Stimulated activated CD4-positive, alpha-beta T cell treated with anti-CD3 and anti-CD28 coated beads, Interleukin-15, amount 100 ng/mL, for 24 hours (primary cell): Measurements from ENCODE around the gene USP19.
A peak's percentile ranks its signal among the peaks of the same experiment; 100 is the strongest.

Experiments
- DNase-seq: peaks from one replicate; pipeline ENCODE4 v3.0.0-alpha.2; 2020

USP19 gene

GRCh38 chr3:49120438-49121131 is at the start of gene USP19:
USP19 (minus strand) TSS chr3:49120823; CDS start chr3:49119145, 1,678 bp downstream.
- peak; percentile 96 for DNase-seq

- no peak for DNase-seq
Observed at GRCh38 chr3:49166752-49167556, 46.3 kb upstream of the USP19 start.

DNA sequence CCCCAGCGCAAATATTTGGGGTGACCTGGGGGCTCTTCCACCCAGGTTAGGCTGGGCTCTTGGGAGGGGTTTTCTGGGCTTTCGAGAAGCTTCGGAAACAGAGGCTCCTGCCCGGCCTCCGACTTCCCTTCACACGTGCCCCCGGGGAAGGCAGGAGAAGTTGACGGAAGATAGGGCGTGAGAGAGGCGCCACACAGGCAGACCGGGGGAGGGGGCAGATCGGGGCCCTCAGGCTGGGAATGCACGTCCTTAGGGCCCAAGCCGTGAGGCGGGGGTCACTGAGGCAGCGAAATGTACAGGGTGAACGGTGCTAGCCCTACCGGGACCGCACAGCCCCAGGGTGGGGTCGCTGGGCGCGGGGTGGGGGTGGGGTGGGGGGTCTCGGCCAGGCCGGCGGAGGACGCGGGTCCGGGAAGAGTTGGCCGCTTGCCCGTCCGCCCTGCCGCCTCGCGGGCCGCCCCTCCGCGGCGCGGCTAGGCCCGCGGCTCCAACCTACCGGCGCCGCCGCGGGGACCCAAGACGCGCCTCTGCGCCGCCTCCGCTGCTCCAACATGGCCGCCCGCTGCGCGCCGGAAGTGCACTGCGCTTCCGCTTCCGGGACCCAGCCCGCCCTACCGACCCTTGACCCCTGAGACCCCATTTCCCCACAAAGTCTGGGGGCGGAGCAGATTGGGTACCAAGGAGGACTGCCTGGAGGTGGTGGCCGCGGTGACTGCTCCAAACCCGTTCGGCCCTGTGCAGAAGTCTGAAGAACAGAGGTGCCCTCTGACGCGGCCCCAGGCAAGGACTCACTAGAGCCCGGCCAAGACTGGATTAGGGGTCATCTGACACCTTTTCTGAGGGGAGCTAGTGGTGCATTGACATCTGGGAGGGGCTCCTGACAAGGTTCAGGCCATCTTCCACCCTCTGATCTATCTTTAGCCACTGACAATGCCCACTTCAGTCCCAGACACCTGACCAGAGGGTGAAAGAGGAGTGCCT is 45.4 kb upstream of the USP19 start, which contains the start of gene CCDC71:
TSS of gene CCDC71 (minus strand) at position 561 of the 981 bp plus-strand sequence. CDS start 2,123 bp downstream, outside the sequence.
- peak; percentile 85 for DNase-seq

DNA sequence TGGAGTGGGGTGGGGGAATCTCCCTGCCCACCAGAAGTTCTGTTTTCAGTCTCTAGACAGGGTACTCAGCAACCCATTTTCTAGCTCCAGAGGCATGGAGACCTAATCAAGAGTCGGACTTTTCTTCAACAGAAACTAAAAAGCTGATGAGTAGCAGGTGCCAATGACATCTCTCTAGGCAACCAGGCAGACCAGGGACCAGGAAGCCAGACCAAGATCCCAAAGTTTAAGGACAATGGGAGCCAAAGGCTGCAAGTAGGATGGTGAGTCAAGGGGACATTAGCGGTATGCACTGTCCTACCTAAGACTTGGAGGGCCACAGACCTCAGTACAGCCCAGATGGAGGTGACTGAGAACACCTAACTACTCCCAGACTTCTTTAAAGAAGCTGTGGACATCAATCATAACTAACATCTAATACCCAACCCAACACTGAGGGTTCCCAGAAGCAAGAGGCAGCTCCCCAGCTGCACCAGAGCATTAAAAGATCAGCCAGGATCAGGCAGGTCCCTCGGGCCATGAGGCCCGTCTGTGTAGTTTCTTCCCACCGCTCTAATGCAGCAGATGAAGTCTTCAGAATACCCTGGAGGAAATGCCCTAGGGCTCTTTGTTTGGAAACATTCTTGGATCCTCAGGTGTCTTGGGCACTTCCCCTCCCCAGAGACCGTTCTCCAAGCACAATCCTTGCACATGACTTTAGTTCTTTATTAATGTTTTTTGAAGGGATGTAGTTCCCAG is 44.5 kb upstream of the USP19 start:
- no peak for DNase-seq

DNA sequence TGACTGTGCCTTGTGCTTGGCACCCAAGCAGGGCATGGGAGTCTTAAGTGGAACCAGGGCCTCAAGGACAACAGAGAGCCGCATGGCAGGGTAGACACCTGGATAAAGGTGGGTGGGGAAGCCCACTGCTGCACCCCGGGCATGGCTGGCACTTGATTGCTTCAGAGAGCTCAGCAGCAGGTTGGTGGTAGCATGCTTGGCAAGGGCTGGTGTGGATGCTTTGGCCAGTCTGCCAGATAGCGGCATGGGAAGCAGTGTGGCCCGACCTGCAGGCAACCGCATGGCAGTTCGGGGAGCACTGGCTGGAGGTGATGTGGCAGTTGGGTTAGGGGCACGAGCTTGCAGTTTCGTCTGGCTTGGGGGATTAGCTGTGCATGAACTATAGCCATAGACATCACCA is 43.0 kb upstream of the USP19 start:
- no peak for DNase-seq

DNA sequence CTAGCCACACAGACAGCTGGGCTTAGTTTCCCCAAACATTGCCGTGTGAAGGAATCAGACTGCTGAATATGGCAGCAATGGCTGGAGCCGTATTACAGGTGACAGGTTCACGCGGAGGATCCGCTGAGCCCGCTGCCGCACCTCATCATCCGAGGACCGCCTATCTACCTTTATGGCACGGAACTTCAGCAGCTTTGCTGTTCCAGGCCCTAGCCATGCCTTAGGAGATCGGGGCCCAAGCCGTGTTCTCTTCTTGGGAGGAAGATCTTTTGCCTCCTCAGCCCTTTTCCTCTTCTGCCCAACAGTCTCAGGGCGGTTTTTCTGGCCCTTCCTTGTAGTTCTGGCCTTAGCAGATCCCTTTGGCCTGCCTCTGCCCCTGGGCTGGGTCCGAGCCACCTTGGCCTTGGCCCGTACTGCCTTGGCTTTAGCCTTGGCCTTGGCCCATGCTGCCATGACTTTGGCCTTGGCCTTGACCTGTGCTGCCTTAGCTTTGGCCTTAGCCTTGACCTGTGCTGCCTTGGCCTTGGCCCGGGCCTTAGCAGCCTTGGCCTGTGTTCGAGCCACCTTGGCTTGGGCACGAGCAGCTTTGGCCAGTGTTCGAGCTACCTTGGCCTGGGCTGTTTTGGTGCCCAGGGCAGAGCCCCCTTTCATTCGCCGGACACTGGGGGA is 42.3 kb upstream of the USP19 start:
- no peak for DNase-seq

DNA sequence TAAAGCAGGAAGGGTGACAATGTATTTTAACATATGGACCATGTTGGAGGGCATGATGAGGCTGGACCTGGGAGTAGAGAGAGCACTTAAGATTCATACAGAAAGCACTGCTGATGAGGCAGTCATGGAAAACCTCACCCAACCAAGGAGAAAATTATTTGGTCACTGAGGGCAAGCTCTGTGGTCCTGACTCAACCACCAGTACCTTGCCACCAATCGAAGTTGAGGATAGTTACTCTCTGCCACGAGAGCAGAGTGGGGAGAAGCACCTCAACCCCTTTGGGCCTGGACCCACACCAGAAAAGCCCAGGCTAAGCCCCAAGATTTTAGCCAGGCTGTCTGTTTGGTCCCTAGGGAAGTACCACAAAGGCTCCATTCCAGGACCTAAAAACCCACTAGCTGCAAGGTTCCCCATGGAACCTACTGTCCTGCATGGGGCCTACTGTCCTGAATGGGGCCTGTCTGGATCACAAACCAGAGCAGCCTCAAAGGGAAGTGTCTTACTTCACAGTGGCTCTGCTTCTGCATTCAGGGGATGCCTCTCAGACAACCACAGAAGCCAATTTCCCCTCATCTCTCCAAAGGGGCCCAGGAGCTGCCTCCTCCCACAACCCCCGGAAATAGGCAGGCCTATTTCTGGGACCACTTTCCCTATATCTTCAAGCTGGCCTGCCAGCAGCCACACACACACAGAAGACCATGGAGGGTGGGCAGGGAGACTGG is 41.3 kb upstream of the USP19 start:
- DNase-seq, result peak; percentile 22

DNA sequence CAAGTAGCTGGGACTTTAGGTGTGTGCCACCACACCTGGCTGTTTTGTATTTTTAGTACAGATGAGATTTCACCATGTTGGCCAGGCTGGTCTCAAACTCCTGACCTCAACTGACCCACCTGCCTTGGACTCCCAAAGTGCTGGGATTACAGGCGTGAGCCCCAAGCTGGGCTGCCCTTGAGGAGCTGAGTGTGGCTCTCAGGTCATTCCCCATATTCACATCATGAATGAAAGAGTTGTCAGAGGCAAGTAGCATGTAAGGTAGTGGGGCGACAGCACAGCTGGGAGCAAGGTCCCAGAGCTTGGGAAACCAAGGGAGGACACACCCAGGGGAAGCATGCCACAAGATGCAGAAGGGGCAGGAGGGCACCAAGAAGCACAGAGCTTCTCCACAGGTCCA is 40.6 kb upstream of the USP19 start:
- DNase-seq, result no peak

GRCh38 chr3:49158792-49159191 is 38.2 kb upstream of the USP19 start:
- no peak for DNase-seq

- peak; percentile 71 for DNase-seq
Observed at GRCh38 chr3:49158103-49158709, 37.6 kb upstream of the USP19 start.

GRCh38 chr3:49157289-49157688 is 36.7 kb upstream of the USP19 start:
- no peak for DNase-seq

DNA sequence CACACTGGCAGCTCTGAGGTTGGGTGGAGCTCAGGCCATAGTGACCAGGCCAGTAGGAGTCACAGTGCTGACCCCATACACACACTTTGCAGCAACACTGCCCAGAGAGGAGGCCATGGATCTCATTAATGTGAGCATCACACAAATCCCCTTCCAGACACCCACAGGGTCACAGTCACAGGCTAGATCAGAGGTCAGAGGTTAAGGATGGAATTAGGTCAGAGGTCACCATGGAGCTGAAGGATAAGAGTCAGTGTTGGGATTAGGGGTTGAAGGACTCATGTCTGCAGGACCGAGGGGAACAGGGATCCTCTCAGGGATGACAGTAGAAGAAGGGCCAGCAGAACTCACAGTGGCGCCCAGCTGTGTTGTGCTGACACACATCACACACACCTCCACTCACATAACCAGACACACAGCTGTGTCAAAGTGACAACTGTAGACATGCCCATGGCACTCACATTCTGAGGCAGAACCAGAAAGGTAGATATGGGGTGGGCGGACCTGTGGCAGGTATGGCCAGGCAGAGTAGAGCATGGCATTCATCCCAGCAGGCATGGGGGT is 32.8 kb upstream of the USP19 start:
- DNase-seq, result no peak

GRCh38 chr3:49151610-49152009 is 31.0 kb upstream of the USP19 start:
- no peak for DNase-seq

DNA sequence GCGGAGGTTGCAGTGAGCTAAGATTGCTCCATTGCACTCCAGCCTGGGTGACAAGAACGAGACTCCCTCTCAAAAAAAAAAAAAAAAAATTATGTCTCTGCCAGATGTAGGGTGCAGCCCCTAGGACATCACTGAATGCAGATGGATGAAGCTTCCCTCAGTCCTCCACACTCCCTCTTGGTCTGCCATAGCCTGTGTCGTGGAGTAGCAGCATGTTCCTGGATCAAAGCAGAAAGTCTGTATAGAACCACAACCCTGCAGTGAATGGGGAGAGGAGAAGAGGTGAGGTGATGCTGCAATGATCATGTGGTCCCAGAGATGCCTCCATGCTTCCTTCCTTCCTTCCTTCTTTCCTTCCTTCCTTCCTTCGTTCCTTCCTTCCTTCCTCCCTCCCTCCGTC is 27.5 kb upstream of the USP19 start:
- DNase-seq, result no peak

- DNase-seq, result no peak
Observed at GRCh38 chr3:49140080-49140479, 19.5 kb upstream of the USP19 start.

GRCh38 chr3:49135499-49135898 is 14.9 kb upstream of the USP19 start:
- DNase-seq, result no peak

DNA sequence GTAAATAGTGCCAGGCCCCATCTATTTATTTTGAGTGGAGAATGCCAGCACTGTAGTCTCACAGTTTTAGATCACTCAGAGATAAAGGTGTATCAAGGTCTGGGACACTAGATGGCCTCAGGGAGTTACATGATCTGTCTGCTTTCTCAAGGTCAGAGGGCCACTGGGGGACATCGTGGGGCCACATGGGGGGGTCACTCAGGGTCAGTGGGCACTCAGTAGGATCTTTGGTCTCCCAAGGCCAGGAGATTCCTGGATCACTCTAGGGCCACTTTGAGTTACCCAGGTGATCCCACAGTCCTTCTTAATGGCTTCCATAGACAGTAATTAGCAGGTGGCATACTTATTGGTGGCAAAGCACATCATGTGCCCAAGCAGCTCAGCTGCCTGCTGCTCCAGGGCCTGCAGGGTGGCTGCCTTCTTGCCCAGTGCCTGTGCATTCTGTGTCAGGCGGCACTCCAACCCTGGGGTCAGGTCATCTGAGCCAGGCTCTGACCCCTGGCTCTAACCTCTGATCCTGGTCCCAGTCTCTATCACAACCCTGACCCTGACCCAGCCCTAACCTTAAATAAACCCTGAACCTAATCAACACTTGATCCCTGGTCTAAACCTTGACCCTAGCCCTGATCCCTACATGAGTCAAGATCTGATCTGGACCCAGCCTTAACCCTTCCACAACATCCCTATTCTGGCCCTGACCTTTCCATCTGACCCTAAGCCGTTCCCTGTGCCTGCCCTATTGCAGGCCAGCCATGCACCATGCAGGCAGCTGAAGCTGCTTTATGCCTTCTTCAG is 14.0 kb upstream of the USP19 start:
- DNase-seq, result no peak

DNA sequence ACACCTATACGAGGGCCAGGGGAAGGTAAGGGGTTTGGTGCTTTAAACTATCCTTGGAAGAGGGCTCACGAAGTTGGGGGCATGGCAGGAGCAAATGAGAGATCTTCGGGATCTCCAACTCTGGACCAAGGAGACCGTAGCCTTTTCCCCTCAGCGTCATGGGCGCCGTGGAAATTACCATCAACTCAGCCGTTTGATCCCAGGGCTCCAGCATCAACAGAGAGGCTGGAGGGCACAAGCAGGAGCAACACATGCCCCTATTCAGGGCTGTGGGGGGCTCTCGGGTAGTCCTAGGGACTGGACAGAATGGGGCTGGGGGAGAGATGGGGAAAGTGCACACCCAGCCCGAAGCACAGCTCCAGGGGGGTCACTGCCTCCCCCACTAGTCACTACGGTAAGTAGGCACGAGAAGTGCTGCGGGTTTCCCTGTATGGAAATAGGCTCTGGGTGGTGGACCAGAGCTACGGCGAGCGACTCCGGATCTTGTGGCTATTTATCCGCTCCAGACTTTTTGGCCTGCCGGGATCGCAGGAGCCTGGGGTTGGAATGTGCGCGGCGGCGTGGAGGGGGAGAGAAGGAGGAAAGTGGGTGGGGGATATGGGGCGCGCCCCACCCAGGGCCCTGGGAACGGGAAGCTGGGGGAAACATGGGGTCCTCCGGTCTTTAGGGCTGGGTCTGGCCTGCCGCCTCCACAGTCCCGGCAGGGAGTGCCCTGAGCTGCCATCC is 12.8 kb upstream of the USP19 start:
- DNase-seq, result no peak
